ENCODE measurements around the gene HBB. TPM values are rescaled to one million over a fixed set of nuclear protein-coding genes. Genes with fewer than 3 reads are reported as not detected.

The HBB gene
- total and polyA plus RNA-seq, 2 of the 4 experiments (the other 2 are of a cell fraction): 0.24 TPM; not detected in 1

GRCh38 chr11:5204787-5205186, 22.1 kb downstream of the HBB start:
- CTCF ChIA-PET: interaction anchor here (0.6 to 1.1 kb wide), 4 partner anchors 75 to 93 kb away, joined by 3 to 5 read pairs (median 4); no protein-coding TSS in a partner anchor
- intact Hi-C loops (cut with micrococcal nuclease) (loop anchor here (1.0 to 5.0 kb wide), 6 partner anchors 80 to 604 kb away; partner anchors contain the start of gene OR52N2), in situ Hi-C loops (cut with MboI; ENCODE audit: low sequenced_read_pairs) (loop anchor here (5.0 to 10.0 kb wide), 2 partner anchors 80 to 168 kb away; no protein-coding TSS in a partner anchor), dilution Hi-C loops (cut with HindIII; ENCODE audit: low sequenced_read_pairs, unreplicated experiment) (no loop called here)
- no peaks in the 10 kb centered on the region for H4K20me1 ChIP-seq (ENCODE audit: insufficient read depth, low read length)
- no peaks in the 10 kb centered on the region for H3K9me1 ChIP-seq (ENCODE audit: insufficient read depth, low read length)
- peak overlapping the region; percentile 4; the same call in 1 of the 2 replicates for H3K4ac ChIP-seq (ENCODE audit: low read depth, low read length)
- no peak overlapping the region for H3K9ac ChIP-seq (ENCODE audit: low read depth, low read length)
- H2BK120ac ChIP-seq (ENCODE audit: low read depth, low read length): peak overlapping the region; percentile 25; the same call in 1 of the 2 replicates
- no peak overlapping the region; the same call in 1 of the 2 replicates for H4K5ac ChIP-seq (ENCODE audit: low read depth, low read length)
- peak; percentile 94 for ATAC-seq (ENCODE audit: low read depth)
- peaks cover 4% of the 10 kb centered on the region; the same call in 1 of the 2 replicates for H3K4me1 ChIP-seq (ENCODE audit: control insufficient read depth, insufficient read depth, low read length)
- no peak overlapping the region for H3K4me2 ChIP-seq (ENCODE audit: low read depth, low read length)
- no peaks in the 10 kb centered on the region for H3K27me3 ChIP-seq (ENCODE audit: control insufficient read depth, insufficient read depth, low read length)
- no peaks in the 10 kb centered on the region for H3K9me3 ChIP-seq (ENCODE audit: control insufficient read depth, insufficient read depth, low read length)
- H3K36me3 ChIP-seq (ENCODE audit: control insufficient read depth, insufficient read depth, low read length): 0 out of 2 replicates have a peak, but pooled peaks cover 1% of the 10 kb centered on the region
- H3K23ac ChIP-seq (ENCODE audit: low read depth, low read length): no peak overlapping the region
- peak overlapping the region; percentile 0; the same call in 1 of the 2 replicates for H3K14ac ChIP-seq (replicated peaks; ENCODE audit: low read depth, low read length)
- peak overlapping the region in 1 of 2 experiments; percentile 16; a peak in 1 of 4 replicates for H4K8ac ChIP-seq (ENCODE audit: low read depth in 2 of 2, low read length in 2 of 2)
- no peak overlapping the region for H2AFZ ChIP-seq (replicated peaks; ENCODE audit: low read length, poor library complexity)
- no peak overlapping the region for H3K56ac ChIP-seq (ENCODE audit: extremely low read depth, insufficient read depth, low read length)
- peak overlapping the region; percentile 67; the same call in 1 of the 2 replicates for H2BK20ac ChIP-seq (ENCODE audit: low read depth, low read length)
- H3K27ac ChIP-seq (ENCODE audit: insufficient read depth, low read length): no peak overlapping the region
- BruUV-seq (replicated peaks): no TSS peak
- 0 out of 4 replicates have a peak, but pooled peaks cover 0 to 3% of the 10 kb centered on the region in 2 experiments for H3K79me1 ChIP-seq (ENCODE audit: low read depth in 1 of 2, low read length in 2 of 2)
- no peak overlapping the region for H2AK5ac ChIP-seq (ENCODE audit: low read depth, low read length)
- peak overlapping the region; percentile 31; the same call in 1 of the 2 replicates for H3K18ac ChIP-seq (ENCODE audit: low read depth, low read length)
- POLR2A ChIA-PET (ENCODE audit: unreplicated experiment): interaction anchor here (0.7 kb wide), 1 partner anchor 161 kb away, joined by 5 read pairs; no protein-coding TSS in a partner anchor
- H3K4me3 ChIP-seq (ENCODE audit: insufficient read depth, low read depth, low read length): no peak overlapping the region
- 0 out of 2 replicates have a peak overlapping the region, but pooled peaks have one; percentile 0 for H4K91ac ChIP-seq (ENCODE audit: insufficient read depth, low read depth, low read length)
- no CpG with 5 or more reads among the region's 1 CpG for WGBS, 2 experiments (ENCODE audit: extremely low coverage in 2 of 2, insufficient read length in 1 of 2)
- peak; percentile 90 for DNase-seq
- peak overlapping the region; percentile 99 for H2BK5ac ChIP-seq (ENCODE audit: low read depth, low read length, poor library complexity, severe bottlenecking)
- no peak overlapping the region for H2BK15ac ChIP-seq (ENCODE audit: low read depth, low read length)
- no peak overlapping the region for H2AK9ac ChIP-seq (replicated peaks; ENCODE audit: low read depth, low read length, poor library complexity)
- TF ChIP-seq FOS (IDR thresholded peaks at IDR 0.05; ENCODE audit: low read depth, low read length) (no peak), POLR2A (IDR thresholded peaks at IDR 0.05; ENCODE audit: low read depth, low read length) (no peak), CTCF (conservative IDR thresholded peaks at IDR 0.05; ENCODE audit: low read depth, low read length) (peak; percentile 82), BHLHE40 (IDR thresholded peaks at IDR 0.05; ENCODE audit: low read depth, low read length) (no peak), CHD1 (IDR thresholded peaks at IDR 0.05; ENCODE audit: low read depth, low read length) (no peak), SMC3 (IDR thresholded peaks at IDR 0.05; ENCODE audit: low read depth, low read length) (peak; percentile 91), RCOR1 (IDR thresholded peaks at IDR 0.05; ENCODE audit: insufficient replicate concordance, low read length) (no peak), RAD21 (IDR thresholded peaks at IDR 0.05; ENCODE audit: low read length) (peak; percentile 91), MAFK (IDR thresholded peaks at IDR 0.05; ENCODE audit: low read depth, low read length) (no peak), NFE2L2 (IDR thresholded peaks at IDR 0.05; ENCODE audit: low read depth, low read length) (no peak), CEBPB (IDR thresholded peaks at IDR 0.05; ENCODE audit: low read depth, low read length) (no peak), ELK1 (IDR thresholded peaks at IDR 0.05; ENCODE audit: borderline replicate concordance, low read depth, low read length) (no peak), MXI1 (IDR thresholded peaks at IDR 0.05; ENCODE audit: borderline replicate concordance, low read depth, low read length) (no peak), MAZ (IDR thresholded peaks at IDR 0.05; ENCODE audit: borderline replicate concordance, low read depth, low read length) (no peak), USF2 (IDR thresholded peaks at IDR 0.05; ENCODE audit: low read depth, low read length) (no peak)
